B cell (primary cell): Measurements from ENCODE around the gene SEMA4C. TPM values are rescaled to one million over a fixed set of nuclear protein-coding genes. Genes with fewer than 3 reads are reported as not detected.

Source experiments
- ATAC-seq: fragments of 200-7000 bp; cut with Tn5 transposase; one replicate; pipeline ENCODE4 v1.10.0; 2021; ENCODE audit warnings: low read depth, mild to moderate bottlenecking, moderate number of reproducible peaks, moderate library complexity
- CTCF ChIA-PET: fragments of 350-600 bp; sonication (Branson Sonifier 250); formaldehyde crosslinking; loops from one replicate; lab custom pipeline; 2021; ENCODE audit warnings: antibody characterized with exemption, inconsistent platforms; lab: Charles Lee
- POLR2A ChIA-PET: fragments of 350-600 bp; sonication (Branson Sonifier 250); formaldehyde crosslinking; loops from one replicate; lab custom pipeline; 2021; ENCODE audit warnings: antibody characterized with exemption; lab: Charles Lee
- DNase-seq: peaks from one replicate; pipeline ENCODE4 v3.0.0; 2013
- H2AFZ ChIP-seq: 2 replicates; pipeline ENCODE4 v1.6.1; 2012; ENCODE audit warnings: mild to moderate bottlenecking, low read depth, low read length; ENCODE audit not compliant: insufficient read depth, poor library complexity, severe bottlenecking
- H3K27ac ChIP-seq, 2 donors: 1 replicate in 1 of 2; 2 replicates in 1 of 2; pipeline ENCODE4 v1.5.1; 2012 to 2013; ENCODE audit warnings: low read length in 2 of 2, mild to moderate bottlenecking in 2 of 2, moderate library complexity in 1 of 2
- H3K27me3 ChIP-seq, 4 experiments: fragments of 200-600 bp in 1 of 4; sonication (generic) in 1 of 4; replicated peaks in 1 of 4; 1 replicate in 2 of 4; 2 replicates in 2 of 4; pipeline versions ENCODE4 v1.6.1 to v1.7.0; 2013 to 2016; ENCODE audit warnings: low read length in 3 of 4, mild to moderate bottlenecking in 2 of 4, mixed read lengths in 1 of 4, moderate library complexity in 1 of 4; ENCODE audit not compliant: insufficient read depth in 4 of 4, control insufficient read depth in 3 of 4; ENCODE audit errors: control extremely low read depth in 1 of 4
- H3K36me3 ChIP-seq, 2 experiments: replicated peaks in 1 of 2; 1 replicate in 1 of 2; 2 replicates in 1 of 2; pipeline versions ENCODE4 v1.6.1 to v1.7.1; 2013; ENCODE audit warnings: low read length in 1 of 2; ENCODE audit not compliant: insufficient read depth in 2 of 2, control insufficient read depth in 1 of 2; ENCODE audit errors: control extremely low read depth in 1 of 2, extremely low read depth in 1 of 2
- H3K4me1 ChIP-seq, 2 donors: fragments of 200-600 bp in 1 of 2; sonication (generic) in 1 of 2; 1 replicate in 1 of 2; 2 replicates in 1 of 2; pipeline versions ENCODE4 v1.5.1 to v1.6.1; 2013 to 2017; ENCODE audit warnings: low read length in 2 of 2; ENCODE audit not compliant: control insufficient read depth in 2 of 2, insufficient read depth in 2 of 2
- H3K4me2 ChIP-seq: replicated peaks from 2 replicates; pipeline ENCODE3; 2012; ENCODE audit warnings: mild to moderate bottlenecking, low read depth, low read length; ENCODE audit not compliant: poor library complexity, severe bottlenecking
- H3K4me3 ChIP-seq, 5 experiments: fragments of 200-600 bp in 1 of 5; sonication (generic) in 1 of 5; 1 replicate in 3 of 5; 2 replicates in 2 of 5; pipeline versions ENCODE4 v1.5.1 to v1.7.0; 2011 to 2016; ENCODE audit warnings: low read length in 4 of 5, mild to moderate bottlenecking in 4 of 5, low read depth in 2 of 5, control low read depth in 1 of 5, moderate library complexity in 1 of 5; ENCODE audit not compliant: insufficient read depth in 1 of 5; ENCODE audit errors: control extremely low read depth in 1 of 5, extremely low read depth in 1 of 5
- H3K79me2 ChIP-seq: fragments of 200-600 bp; sonication (generic); one replicate; pipeline ENCODE4 v1.6.0; 2016; ENCODE audit warnings: low read length; ENCODE audit not compliant: control insufficient read depth, insufficient read depth
- H3K9ac ChIP-seq: fragments of 200-600 bp; sonication (generic); 2 replicates; pipeline ENCODE4 v1.6.1; 2017; ENCODE audit warnings: mild to moderate bottlenecking, low read length, moderate library complexity
- H3K9me3 ChIP-seq, 3 donors: one replicate each; pipeline versions ENCODE4 v1.6.1 to v1.7.1; 2013; ENCODE audit warnings: low read length in 2 of 3; ENCODE audit not compliant: control insufficient read depth in 2 of 3, insufficient read depth in 1 of 3; ENCODE audit errors: control extremely low read depth in 1 of 3
- H4K20me1 ChIP-seq: 2 replicates; pipeline ENCODE4 v1.6.0; 2012; ENCODE audit warnings: mild to moderate bottlenecking, low read length; ENCODE audit not compliant: insufficient read depth, control insufficient read depth, poor library complexity, severe bottlenecking
- H3K27ac Mint-ChIP-seq: one replicate; pipeline ENCODE4 v1.8.0; 2021; ENCODE audit warnings: mixed read lengths
- H3K27me3 Mint-ChIP-seq: one replicate; pipeline ENCODE4 v1.8.0; 2021; ENCODE audit warnings: mixed read lengths
- H3K4me1 Mint-ChIP-seq: one replicate; pipeline ENCODE4 v1.8.0; 2021; ENCODE audit warnings: mixed read lengths
- H3K4me3 Mint-ChIP-seq: one replicate; pipeline ENCODE4 v1.8.0; 2021; ENCODE audit warnings: mixed read lengths
- H3K9me3 Mint-ChIP-seq: one replicate; pipeline ENCODE4 v1.8.0; 2022; ENCODE audit warnings: mixed read lengths; ENCODE audit not compliant: insufficient read depth
- EZH2 ChIP-seq: IDR thresholded peaks from 2 replicates; pipeline ENCODE4 v1.6.1; 2012; ENCODE audit warnings: borderline replicate concordance, low read depth, mild to moderate bottlenecking, moderate library complexity, low read length; ENCODE audit not compliant: insufficient read depth, poor library complexity, severe bottlenecking
- WGBS: methylation state at CpG from one replicate; pipeline ENCODE4 v1.1.5; 2013; ENCODE audit warnings: missing lambda C conversion rate; ENCODE audit not compliant: insufficient coverage; 5-methylcytosine and 5-hydroxymethylcytosine counted together
- intact Hi-C: fragments of 100-400 bp; cut with micrococcal nuclease; formaldehyde crosslinking; loops from one replicate; pipeline ENCODE4 v1.10.0; 2022
- polyA plus RNA-seq: library from polyadenylated mRNA; depleted of rRNA; stranded (reverse); fragments of >200 nt; gene quantifications from 2 replicates; pipeline ENCODE4 v1.2.3, GENCODE V29; 2012
- total RNA-seq, 2 donors: library from RNA; stranded (reverse); fragments of 120-200 nt in 1 of 2; gene quantifications; 1 replicate in 1 of 2; 2 replicates in 1 of 2; pipeline versions ENCODE4 v1.2.3 to v1.2.4, GENCODE V29; 2013 to 2022
- TF ChIP-seq, protein P1 (sequence below): fragments of 200-600 bp; IDR thresholded peaks from one replicate; pipeline ENCODE4 v1.8.0; 2022; ENCODE audit warnings: antibody characterized with exemption, mild to moderate bottlenecking

Gene SEMA4C
- total and polyA plus RNA-seq, 2 donors (not counting 1 experiment from before 2014, with no cell fraction given) = 0.28 to 0.94 TPM

GRCh38 chr2:96918754-96919550 lies 49.1 kb upstream of the SEMA4C start:
- H3K36me3 ChIP-seq = no peaks in the 10 kb centered on the region
- no peaks in the 10 kb centered on the region for H3K79me2 ChIP-seq
- intact Hi-C loops = no loop called here
- H3K4me1 ChIP-seq = peaks cover 9% of the 10 kb centered on the region in 2 donors
- CTCF ChIA-PET = no interaction called here
- Mint-ChIP-seq H3K4me3 (no peak overlapping the region), H3K9me3 (peaks cover 4% of the 10 kb centered on the region), H3K27ac (no peak overlapping the region), H3K27me3 (peaks cover 20% of the 10 kb centered on the region), H3K4me1 (peaks cover 12% of the 10 kb centered on the region)
- no peak overlapping the region for H3K4me2 ChIP-seq
- no peak overlapping the region for H3K9ac ChIP-seq
- H3K9me3 ChIP-seq = peaks cover 0 to 12% (median 1%) of the 10 kb centered on the region in 3 donors
- no peak overlapping the region for H3K4me3 ChIP-seq
- POLR2A ChIA-PET = interaction anchor here (0.8 kb wide), 1 partner anchor 8 kb away, joined by 3 read pairs; no protein-coding TSS in a partner anchor
- WGBS = 91% methylated on average over 17 of the region's 19 CpGs
- H4K20me1 ChIP-seq = no peaks in the 10 kb centered on the region
- no peak overlapping the region for H2AFZ ChIP-seq
- ATAC-seq (no peak), DNase-seq (no peak)
- TF ChIP-seq, protein P1, sequence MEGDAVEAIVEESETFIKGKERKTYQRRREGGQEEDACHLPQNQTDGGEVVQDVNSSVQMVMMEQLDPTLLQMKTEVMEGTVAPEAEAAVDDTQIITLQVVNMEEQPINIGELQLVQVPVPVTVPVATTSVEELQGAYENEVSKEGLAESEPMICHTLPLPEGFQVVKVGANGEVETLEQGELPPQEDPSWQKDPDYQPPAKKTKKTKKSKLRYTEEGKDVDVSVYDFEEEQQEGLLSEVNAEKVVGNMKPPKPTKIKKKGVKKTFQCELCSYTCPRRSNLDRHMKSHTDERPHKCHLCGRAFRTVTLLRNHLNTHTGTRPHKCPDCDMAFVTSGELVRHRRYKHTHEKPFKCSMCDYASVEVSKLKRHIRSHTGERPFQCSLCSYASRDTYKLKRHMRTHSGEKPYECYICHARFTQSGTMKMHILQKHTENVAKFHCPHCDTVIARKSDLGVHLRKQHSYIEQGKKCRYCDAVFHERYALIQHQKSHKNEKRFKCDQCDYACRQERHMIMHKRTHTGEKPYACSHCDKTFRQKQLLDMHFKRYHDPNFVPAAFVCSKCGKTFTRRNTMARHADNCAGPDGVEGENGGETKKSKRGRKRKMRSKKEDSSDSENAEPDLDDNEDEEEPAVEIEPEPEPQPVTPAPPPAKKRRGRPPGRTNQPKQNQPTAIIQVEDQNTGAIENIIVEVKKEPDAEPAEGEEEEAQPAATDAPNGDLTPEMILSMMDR = no peak
- no peak for TF ChIP-seq EZH2
- H3K27ac ChIP-seq = no peak overlapping the region
- peaks cover 0 to 15% (median 1%) of the 10 kb centered on the region in 4 experiments for H3K27me3 ChIP-seq

DNA sequence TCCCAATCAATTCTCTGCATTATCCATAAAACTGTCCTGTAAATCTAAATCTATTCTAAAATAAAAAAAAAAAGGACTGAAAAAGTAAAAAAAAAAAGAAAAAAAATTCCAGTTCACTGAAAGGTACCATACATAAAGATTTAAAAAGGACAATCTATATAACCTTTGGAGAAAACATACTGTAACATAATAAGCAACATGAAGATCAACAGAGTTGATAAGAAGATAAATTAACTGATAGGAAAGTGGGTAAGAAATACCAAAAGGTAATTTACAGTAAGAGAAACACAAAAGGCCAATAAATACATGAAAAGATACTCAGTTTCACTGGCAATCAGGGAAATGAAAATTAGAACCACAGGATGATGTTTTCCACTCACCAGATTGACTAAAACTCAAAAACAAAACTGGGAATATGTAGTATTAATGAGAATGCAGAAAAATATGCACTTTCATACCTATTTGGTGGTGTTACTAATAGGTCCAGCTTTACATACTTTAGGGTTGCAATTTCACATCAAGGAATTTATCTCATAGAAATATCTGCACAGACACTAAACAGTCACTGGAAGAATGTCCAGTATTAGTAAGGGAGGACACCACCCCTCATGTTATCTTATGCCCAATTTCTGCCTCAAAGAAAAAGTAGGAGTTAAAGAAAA lies 48.3 kb upstream of the SEMA4C start:
- no peaks in the 10 kb centered on the region for H3K79me2 ChIP-seq
- H3K4me3 ChIP-seq = no peak overlapping the region
- Mint-ChIP-seq H3K4me1 (peaks cover 18% of the 10 kb centered on the region), H3K27ac (no peak overlapping the region), H3K4me3 (no peak overlapping the region), H3K9me3 (peaks cover 4% of the 10 kb centered on the region), H3K27me3 (peaks cover 20% of the 10 kb centered on the region)
- POLR2A ChIA-PET = interaction anchor here (0.8 kb wide), 1 partner anchor 8 kb away, joined by 3 read pairs; no protein-coding TSS in a partner anchor
- H3K36me3 ChIP-seq = no peaks in the 10 kb centered on the region
- H2AFZ ChIP-seq = no peak overlapping the region
- ATAC-seq = no peak
- CTCF ChIA-PET = no interaction called here
- TF ChIP-seq, protein P1 = no peak
- no peak for TF ChIP-seq EZH2
- peaks cover 16 to 17% of the 10 kb centered on the region in 2 donors for H3K4me1 ChIP-seq
- H4K20me1 ChIP-seq = no peaks in the 10 kb centered on the region
- H3K27me3 ChIP-seq = peaks cover 0 to 8% (median 0%) of the 10 kb centered on the region in 4 experiments
- peaks cover 0 to 12% (median 1%) of the 10 kb centered on the region in 3 donors for H3K9me3 ChIP-seq
- H3K9ac ChIP-seq = no peak overlapping the region
- no peak overlapping the region for H3K4me2 ChIP-seq
- no peak for DNase-seq
- intact Hi-C loops = no loop called here
- no peak overlapping the region for H3K27ac ChIP-seq
